ENCODE measurements around the gene RIIAD1. TPM values are rescaled to one million over a fixed set of nuclear protein-coding genes. Genes with fewer than 3 reads are reported as not detected.
A peak's percentile ranks its signal among the peaks of the same experiment; 100 is the strongest.

Gene RIIAD1
- total RNA-seq, 1 experiment from 2014 or later = 0.12 TPM

GRCh38 chr1:151737479-151737878 is 16.2 kb downstream of the RIIAD1 start:
- Histone ChIP-seq H4K20me1 (ENCODE audit: insufficient read depth) (no peaks in the 10 kb centered on the region), H3K79me2 (ENCODE audit: insufficient read depth, low read length) (no peaks in the 10 kb centered on the region), H3K27ac (ENCODE audit: low read depth, low read length) (no peak overlapping the region), H3K4me2 (ENCODE audit: low read length) (no peak overlapping the region), H3K36me3 (ENCODE audit: control insufficient read depth in 1 of 2, insufficient read depth in 2 of 2, low read length in 2 of 2) (no peaks in the 10 kb centered on the region), H3K9me2 (ENCODE audit: insufficient read depth) (no peaks in the 10 kb centered on the region), H3K4me1 (ENCODE audit: control insufficient read depth in 1 of 2, insufficient read depth in 2 of 2, low read length in 2 of 2) (peaks cover 6 to 10% of the 10 kb centered on the region in 2 experiments; a peak in 2 of 4 replicates), H3K27me3 (ENCODE audit: insufficient read depth, low read length) (no peaks in the 10 kb centered on the region), H2AFZ (ENCODE audit: low read depth, low read length, poor library complexity, severe bottlenecking) (no peak overlapping the region), H3K9me3 (ENCODE audit: control insufficient read depth in 1 of 2, insufficient read depth in 1 of 2, low read depth in 1 of 2, low read length in 2 of 2) (peaks cover 0 to 7% of the 10 kb centered on the region in 2 experiments; a peak in 1 of 4 replicates), H3K9ac (ENCODE audit: low read length) (no peak overlapping the region), H3K4me3 (replicated peaks in 1 of 2; ENCODE audit: low read depth in 1 of 2, low read length in 2 of 2) (no peak overlapping the region)
- TF ChIP-seq CTCF (IDR thresholded peaks at IDR 0.05 in 2 of 3, conservative IDR thresholded peaks at IDR 0.05 in 1 of 3; ENCODE audit: borderline replicate concordance in 1 of 3, insufficient read depth in 1 of 3, low read depth in 2 of 3, low read length in 2 of 3) (no peak), SRF (IDR thresholded peaks at IDR 0.05; ENCODE audit: low read depth) (no peak)
- ChIA-PET RAD21 (ENCODE audit: low non-redundant PET in 1 of 2, low total read pairs in 2 of 2, uncharacterized antibody in 2 of 2, unreplicated experiment in 2 of 2) (no interaction called here), POLR2A (no interaction called here), CTCF (interaction anchor here (0.5 to 1.0 kb wide), 2 partner anchors 62 to 437 kb away, joined by 3 to 4 read pairs; no protein-coding TSS in a partner anchor)
- ATAC-seq (no peak), DNase-seq (ENCODE audit: low read depth, low spot score) (no peak)
- intact Hi-C loops (cut with micrococcal nuclease) = no loop called here
- no TSS peak for BruUV-seq (replicated peaks)

DNA sequence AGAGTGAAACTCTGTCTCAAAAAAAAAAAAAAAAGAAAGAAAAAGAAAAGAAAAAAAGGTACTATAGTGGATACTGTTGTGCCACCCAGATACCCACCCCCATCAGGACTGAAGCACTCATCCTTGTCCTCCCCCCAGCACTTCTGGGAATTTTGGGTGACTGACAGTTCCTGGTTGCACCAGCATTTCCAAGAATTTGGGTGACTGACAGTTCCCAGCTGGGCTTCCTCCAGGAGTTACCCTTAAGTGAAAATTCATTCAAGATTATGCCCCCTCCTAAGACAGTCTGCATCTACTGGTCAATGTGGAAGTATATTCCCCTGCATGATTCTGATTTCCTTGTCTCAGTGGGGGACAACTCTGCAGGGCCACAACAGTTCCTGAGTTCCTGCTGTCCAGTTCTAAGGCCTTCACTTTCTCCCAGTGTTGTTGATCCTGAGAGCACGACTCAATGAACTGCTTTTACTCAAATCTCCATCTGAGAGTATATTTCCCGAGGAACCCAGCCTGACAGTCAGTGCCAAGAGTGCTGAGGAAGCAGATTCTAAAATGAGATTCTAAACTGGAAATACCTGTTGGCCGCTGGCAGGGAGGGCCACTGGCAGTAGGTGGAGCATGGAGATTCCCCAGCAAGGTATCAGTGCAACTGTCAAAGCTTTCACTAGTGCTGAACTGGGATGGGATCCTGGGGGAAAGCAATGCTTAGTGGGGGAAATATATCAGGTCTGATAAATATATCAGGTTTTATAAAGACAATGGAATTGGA is 18.5 kb downstream of the RIIAD1 start:
- Histone ChIP-seq H3K9me3 (ENCODE audit: control insufficient read depth in 1 of 2, insufficient read depth in 1 of 2, low read depth in 1 of 2, low read length in 2 of 2) (peaks cover 0 to 7% of the 10 kb centered on the region in 2 experiments; a peak in 1 of 4 replicates), H3K4me2 (ENCODE audit: low read length) (peak overlapping the region; percentile 1; the same call in 1 of the 2 replicates), H3K9ac (ENCODE audit: low read length) (no peak overlapping the region), H2AFZ (ENCODE audit: low read depth, low read length, poor library complexity, severe bottlenecking) (no peak overlapping the region), H3K36me3 (ENCODE audit: control insufficient read depth in 1 of 2, insufficient read depth in 2 of 2, low read length in 2 of 2) (no peaks in the 10 kb centered on the region), H3K4me3 (replicated peaks in 1 of 2; ENCODE audit: low read depth in 1 of 2, low read length in 2 of 2) (no peak overlapping the region), H3K4me1 (ENCODE audit: control insufficient read depth in 1 of 2, insufficient read depth in 2 of 2, low read length in 2 of 2) (peaks cover 6 to 10% of the 10 kb centered on the region in 2 experiments; a peak in 2 of 4 replicates), H4K20me1 (ENCODE audit: insufficient read depth) (no peaks in the 10 kb centered on the region), H3K27ac (ENCODE audit: low read depth, low read length) (no peak overlapping the region), H3K9me2 (ENCODE audit: insufficient read depth) (no peaks in the 10 kb centered on the region), H3K79me2 (ENCODE audit: insufficient read depth, low read length) (no peaks in the 10 kb centered on the region), H3K27me3 (ENCODE audit: insufficient read depth, low read length) (no peaks in the 10 kb centered on the region)
- no peak; the same call in 1 of the 2 replicates for ATAC-seq
- intact Hi-C loops (cut with micrococcal nuclease) = no loop called here
- no TSS peak for BruUV-seq (replicated peaks)
- POLR2A ChIA-PET = no interaction called here
- peak; percentile 23; the same call in 1 of the 2 replicates for TF ChIP-seq RAD21 (IDR thresholded peaks at IDR 0.05; ENCODE audit: low read depth)
- TF ChIP-seq JUND (IDR thresholded peaks at IDR 0.05) = no peak
- no peak for TF ChIP-seq ZNF274 (IDR thresholded peaks at IDR 0.05; ENCODE audit: low read depth, low read length)
- TF ChIP-seq ELF1 (IDR thresholded peaks at IDR 0.05; ENCODE audit: borderline replicate concordance, low read depth) = no peak
- no peak for TF ChIP-seq TCF7L2 (IDR thresholded peaks at IDR 0.05; ENCODE audit: borderline replicate concordance, extremely low read depth, insufficient read depth, insufficient read length)
- no peak for TF ChIP-seq ZBTB33 (IDR thresholded peaks at IDR 0.05; ENCODE audit: extremely low read depth, insufficient replicate concordance, low read length)
- no peak for TF ChIP-seq EZH2 (IDR thresholded peaks at IDR 0.05)
- TF ChIP-seq POLR2A (IDR thresholded peaks at IDR 0.05; ENCODE audit: borderline replicate concordance, extremely low read depth, insufficient read depth, insufficient read length) = no peak
- TF ChIP-seq SP1 (IDR thresholded peaks at IDR 0.05; ENCODE audit: low read depth) = no peak
- CTCF ChIA-PET = no interaction called here
- RAD21 ChIA-PET (ENCODE audit: low non-redundant PET in 1 of 2, low total read pairs in 2 of 2, uncharacterized antibody in 2 of 2, unreplicated experiment in 2 of 2) = no interaction called here
- DNase-seq (ENCODE audit: low read depth, low spot score) = no peak
